ENCODE results near the gene RAB17. TPM values are rescaled to one million over a fixed set of nuclear protein-coding genes. Genes with fewer than 3 reads are reported as not detected.

Gene RAB17
- total and polyA plus RNA-seq, 10 of the 15 experiments (the other 5 are each of a cell fraction or from before 2014, with no cell fraction given), result 0.07 to 1.4 (median 0.28) TPM; not detected in 3

GRCh38 chr2:237598468-237599208 lies 8.1 kb upstream of the RAB17 start (continued):
- TF ChIP-seq BRCA1 (IDR thresholded peaks at IDR 0.05; ENCODE audit: low read depth, low read length), result no peak
- TF ChIP-seq YBX1 (IDR thresholded peaks at IDR 0.05), result no peak
- no peak for TF ChIP-seq MYC (IDR thresholded peaks at IDR 0.05; ENCODE audit: insufficient read depth, insufficient read length, insufficient replicate concordance, low read length, severe bottlenecking)
- no peak for TF ChIP-seq CTCF (IDR thresholded peaks at IDR 0.05 in 2 of 3, conservative IDR thresholded peaks at IDR 0.05 in 1 of 3; ENCODE audit: control insufficient read depth in 2 of 3, extremely low read depth in 1 of 3, insufficient read depth in 1 of 3, low read depth in 3 of 3, low read length in 3 of 3)
- no peak for TF ChIP-seq NR2F1 (conservative IDR thresholded peaks at IDR 0.05)
- no peak for TF ChIP-seq ZBTB33 (IDR thresholded peaks at IDR 0.05)
- no peak for TF ChIP-seq MEF2B (IDR thresholded peaks at IDR 0.05; ENCODE audit: partially characterized antibody, poor library complexity, severe bottlenecking)
- no peak for TF ChIP-seq CBX3 (IDR thresholded peaks at IDR 0.05; ENCODE audit: borderline replicate concordance, low read depth)
- TF ChIP-seq NRF1 (conservative IDR thresholded peaks at IDR 0.05; ENCODE audit: low read depth, low read length), result no peak
- no peak for TF ChIP-seq E4F1 (IDR thresholded peaks at IDR 0.05; ENCODE audit: borderline replicate concordance, partially characterized antibody)

All from GM12878 (cell line).